ENCODE data around the gene OR2W1. TPM values are rescaled to one million over a fixed set of nuclear protein-coding genes. Genes with fewer than 3 reads are reported as not detected.

Gene OR2W1
- total and polyA plus RNA-seq, 8 donors, result not detected

DNA sequence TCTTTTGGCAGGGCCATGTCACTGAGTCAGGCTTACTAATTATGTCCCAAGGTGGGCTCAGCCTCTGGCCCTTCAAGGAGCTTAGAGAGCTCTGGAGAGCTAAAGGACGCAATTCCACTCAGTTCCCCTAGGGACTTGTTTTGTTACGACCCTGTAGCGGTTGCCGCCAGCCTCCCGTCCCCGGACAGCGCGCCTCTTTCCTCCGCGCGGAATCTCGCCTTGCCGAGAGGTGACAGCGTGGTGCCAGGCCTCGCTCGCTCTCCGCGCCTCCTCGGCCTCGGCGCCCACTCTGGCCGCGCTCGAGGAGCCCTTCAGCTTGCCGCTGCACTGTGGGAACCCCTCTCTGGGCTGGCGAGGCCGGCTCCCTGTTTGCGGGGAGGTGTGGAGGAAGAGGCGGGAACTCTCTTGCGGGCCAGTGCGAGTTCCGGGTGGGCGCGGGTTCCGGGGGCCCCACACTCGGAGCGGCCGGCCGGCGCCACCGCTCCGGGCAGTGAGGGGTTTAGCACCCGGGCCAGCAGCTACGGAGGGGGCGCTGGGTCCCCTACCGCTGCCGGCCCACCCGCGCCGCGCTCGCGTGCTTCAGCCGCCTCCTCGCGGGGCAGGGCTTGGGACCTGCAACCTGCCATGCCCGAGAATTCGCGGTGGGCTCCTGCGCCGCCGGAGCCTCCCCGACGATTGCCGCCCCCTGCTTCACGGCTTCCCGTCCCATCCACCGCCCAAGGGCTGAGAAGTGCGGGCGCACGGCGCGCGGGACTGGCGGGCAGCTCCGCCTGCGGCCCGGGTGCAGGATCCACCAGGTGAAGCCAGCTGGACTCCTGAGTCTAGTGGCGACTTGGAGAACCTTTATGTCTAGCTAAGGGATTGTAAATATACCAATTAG, 30.0 kb downstream of the OR2W1 start:
- DNase-seq (peak in 2 of 4 donors; percentile 17 to 78), ATAC-seq (no peak)
- H3K27ac ChIP-seq, result no peak overlapping the region
- TF ChIP-seq, protein P1, sequence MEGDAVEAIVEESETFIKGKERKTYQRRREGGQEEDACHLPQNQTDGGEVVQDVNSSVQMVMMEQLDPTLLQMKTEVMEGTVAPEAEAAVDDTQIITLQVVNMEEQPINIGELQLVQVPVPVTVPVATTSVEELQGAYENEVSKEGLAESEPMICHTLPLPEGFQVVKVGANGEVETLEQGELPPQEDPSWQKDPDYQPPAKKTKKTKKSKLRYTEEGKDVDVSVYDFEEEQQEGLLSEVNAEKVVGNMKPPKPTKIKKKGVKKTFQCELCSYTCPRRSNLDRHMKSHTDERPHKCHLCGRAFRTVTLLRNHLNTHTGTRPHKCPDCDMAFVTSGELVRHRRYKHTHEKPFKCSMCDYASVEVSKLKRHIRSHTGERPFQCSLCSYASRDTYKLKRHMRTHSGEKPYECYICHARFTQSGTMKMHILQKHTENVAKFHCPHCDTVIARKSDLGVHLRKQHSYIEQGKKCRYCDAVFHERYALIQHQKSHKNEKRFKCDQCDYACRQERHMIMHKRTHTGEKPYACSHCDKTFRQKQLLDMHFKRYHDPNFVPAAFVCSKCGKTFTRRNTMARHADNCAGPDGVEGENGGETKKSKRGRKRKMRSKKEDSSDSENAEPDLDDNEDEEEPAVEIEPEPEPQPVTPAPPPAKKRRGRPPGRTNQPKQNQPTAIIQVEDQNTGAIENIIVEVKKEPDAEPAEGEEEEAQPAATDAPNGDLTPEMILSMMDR (IDR thresholded peaks at IDR 0.05), result no peak
- no peaks in the 10 kb centered on the region for H3K36me3 ChIP-seq
- H3K9me3 ChIP-seq, result no peaks in the 10 kb centered on the region
- intact Hi-C loops (cut with DNase I), result loop anchor here in 1 of 2 donors (5.0 to 10.0 kb wide), 2 partner anchors 178 to 330 kb away; no protein-coding TSS in a partner anchor
- no peak overlapping the region for H3K4me3 ChIP-seq
- H3K4me1 ChIP-seq, result peaks cover 0 to 20% of the 10 kb centered on the region in 2 donors
- peaks cover 15 to 70% of the 10 kb centered on the region in 2 donors for H3K27me3 ChIP-seq

DNA sequence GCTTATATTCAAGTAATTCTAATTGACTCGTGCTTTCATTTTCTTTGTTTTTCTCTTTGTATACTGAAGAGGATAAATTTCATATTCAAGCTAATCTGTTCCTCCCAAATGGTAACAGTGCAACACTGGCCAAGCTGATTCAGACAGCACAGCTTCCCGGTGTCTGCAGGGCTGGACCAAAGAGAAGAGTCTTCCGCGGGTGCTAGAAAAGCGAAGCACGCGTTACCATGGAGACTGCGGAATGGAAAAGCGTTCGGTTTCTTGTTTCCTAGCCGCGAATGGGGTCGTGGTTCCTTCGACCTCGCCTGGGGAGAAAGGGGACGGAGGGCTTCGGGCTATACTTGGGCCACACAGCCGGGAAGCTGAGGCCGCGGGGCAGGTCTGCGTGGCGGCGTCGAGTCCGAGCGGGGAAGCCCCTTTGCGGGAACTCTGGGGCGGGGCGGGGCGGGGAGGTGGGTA, 33.7 kb downstream of the OR2W1 start:
- DNase-seq (peak in 3 of 4 donors; percentile 40 to 73 (median 71)), ATAC-seq (peak; percentile 76)
- Histone ChIP-seq H3K27ac (no peak overlapping the region), H3K27me3 (peaks cover 21 to 83% of the 10 kb centered on the region in 2 donors), H3K4me1 (peaks cover 0 to 11% of the 10 kb centered on the region in 2 donors), H3K4me3 (peak overlapping the region; percentile 3 to 31), H3K9me3 (no peaks in the 10 kb centered on the region), H3K36me3 (no peaks in the 10 kb centered on the region)
- TF ChIP-seq, protein P1 (IDR thresholded peaks at IDR 0.05), result no peak
- intact Hi-C loops (cut with DNase I), result loop anchor here in 1 of 2 donors (10.0 kb wide), 1 partner anchor 327 kb away; no protein-coding TSS in a partner anchor

DNA sequence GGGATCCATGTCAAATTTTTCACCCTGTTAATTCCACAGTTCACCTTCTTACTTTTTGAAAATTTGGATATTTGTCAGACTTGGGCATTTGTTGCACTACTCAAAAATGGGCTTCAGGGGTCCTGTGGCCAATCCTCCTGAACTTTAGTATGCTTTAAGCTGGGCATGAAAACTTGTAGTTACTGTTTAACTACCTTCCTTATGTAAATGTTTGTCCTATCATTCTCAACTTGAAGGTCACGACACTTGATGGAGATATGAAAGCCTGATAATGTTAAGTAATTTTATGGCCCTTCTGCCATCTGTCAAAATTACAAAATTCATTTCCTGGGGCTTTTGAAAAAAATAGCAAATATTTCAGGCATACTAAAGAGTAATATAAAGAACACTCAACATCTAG, 35.6 kb downstream of the OR2W1 start:
- intact Hi-C loops (cut with DNase I), result no loop called here
- Histone ChIP-seq H3K9me3 (no peaks in the 10 kb centered on the region), H3K4me1 (peaks cover 4 to 7% of the 10 kb centered on the region in 2 donors), H3K27ac (no peak overlapping the region), H3K4me3 (no peak overlapping the region), H3K27me3 (peaks cover 21 to 63% of the 10 kb centered on the region in 2 donors), H3K36me3 (no peaks in the 10 kb centered on the region)
- TF ChIP-seq, protein P1 (IDR thresholded peaks at IDR 0.05), result no peak
- ATAC-seq, result no peak
- no peak for DNase-seq

DNA sequence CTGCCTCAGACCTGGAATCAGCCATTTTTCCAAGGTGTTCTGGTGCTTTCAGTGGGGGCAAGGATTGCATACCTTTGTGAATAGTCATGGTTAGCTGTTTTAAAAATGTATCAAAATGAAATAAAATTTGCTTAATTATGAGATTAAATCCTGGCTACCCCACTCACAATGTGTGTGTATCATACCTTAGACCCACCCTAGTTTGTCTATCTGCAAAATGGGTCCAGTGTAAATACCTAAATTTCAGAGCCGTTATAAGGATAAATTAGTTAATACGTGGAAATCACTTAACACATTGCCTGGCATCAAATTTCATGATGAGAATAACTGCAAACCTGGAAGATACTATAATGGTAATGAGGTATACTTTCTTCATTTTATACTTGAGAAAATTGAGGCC, 36.9 kb downstream of the OR2W1 start:
- TF ChIP-seq, protein P1 (IDR thresholded peaks at IDR 0.05), result no peak
- DNase-seq (no peak), ATAC-seq (no peak)
- no peaks in the 10 kb centered on the region for H3K36me3 ChIP-seq
- no peaks in the 10 kb centered on the region for H3K9me3 ChIP-seq
- intact Hi-C loops (cut with DNase I), result no loop called here
- H3K4me3 ChIP-seq, result no peak overlapping the region
- H3K27ac ChIP-seq, result no peak overlapping the region
- peaks cover 4 to 7% of the 10 kb centered on the region in 2 donors for H3K4me1 ChIP-seq
- peaks cover 21 to 51% of the 10 kb centered on the region in 2 donors for H3K27me3 ChIP-seq

Data from left lung (tissue), 10 donors.